PC-3 (cell line): Measurements from ENCODE around the gene SPRR2A. TPM values are rescaled to one million over a fixed set of nuclear protein-coding genes. Genes with fewer than 3 reads are reported as not detected.
"Not testable (repeated sequence)": the region's sequence is repeated elsewhere in the genome, so short reads cannot be mapped to it uniquely, and the experiment has no call there.

ENCODE experiments used
- ATAC-seq: fragments of 200-7000 bp; cut with Tn5 transposase; 2 replicates; pipeline ENCODE4 v1.9.1; 2020; ENCODE audit warnings: mild to moderate bottlenecking, moderate library complexity
- BruUV-seq: library from RNA; stranded (reverse); fragments of 400-500 nt; replicated peaks from 2 replicates; lab custom pipeline; 2021; lab: Mats Ljungman, UMichigan
- CTCF ChIA-PET: fragments of 300-600 bp; sonication (Branson Sonifier 250); formaldehyde crosslinking; loops from one replicate; lab custom pipeline; 2022; ENCODE audit warnings: antibody characterized with exemption; lab: Charles Lee
- POLR2A ChIA-PET: fragments of 300-600 bp; sonication (Branson Sonifier 250); formaldehyde crosslinking; loops from one replicate; lab custom pipeline; 2022; ENCODE audit warnings: antibody characterized with exemption; ENCODE audit not compliant: unreplicated experiment; lab: Charles Lee
- DNase-seq: peaks from one replicate; pipeline ENCODE4 v3.0.0-alpha.2; 2015
- H2AFZ ChIP-seq: fragments of 300-600 bp; sonication (generic); 2 replicates; pipeline ENCODE4 v1.6.0; 2016; ENCODE audit warnings: antibody characterized with exemption, low read length
- H3F3A ChIP-seq: fragments of 300-600 bp; sonication (generic); one replicate; pipeline ENCODE4 v1.6.0; 2017; ENCODE audit warnings: antibody characterized with exemption, low read length, control low read depth, mild to moderate bottlenecking; ENCODE audit not compliant: unreplicated experiment
- H3K27ac ChIP-seq: fragments of 300-600 bp; sonication (generic); 2 replicates; pipeline ENCODE4 v1.5.1; 2016; ENCODE audit warnings: mild to moderate bottlenecking, low read length
- H3K27me3 ChIP-seq: fragments of 300-600 bp; sonication (generic); 2 replicates; pipeline ENCODE4 v1.6.1; 2016; ENCODE audit warnings: low read length, mixed read lengths
- H3K36me3 ChIP-seq: fragments of 300-600 bp; sonication (generic); 2 replicates; pipeline ENCODE4 v1.6.1; 2016; ENCODE audit warnings: low read depth, mixed run types, low read length, mixed read lengths
- H3K4me1 ChIP-seq: fragments of 300-600 bp; sonication (generic); 2 replicates; pipeline ENCODE4 v1.5.1; 2016; ENCODE audit warnings: low read length; ENCODE audit not compliant: insufficient read depth
- H3K4me2 ChIP-seq: fragments of 300-600 bp; sonication (generic); 2 replicates; pipeline ENCODE4 v1.6.0; 2016; ENCODE audit warnings: low read length
- H3K4me3 ChIP-seq: fragments of 300-600 bp; sonication (generic); 2 replicates; pipeline ENCODE4 v1.5.1; 2016; ENCODE audit warnings: mild to moderate bottlenecking, low read length, mixed read lengths
- H3K79me2 ChIP-seq: fragments of 300-600 bp; sonication (generic); 2 replicates; pipeline ENCODE4 v1.6.1; 2017; ENCODE audit warnings: low read length, mixed read lengths
- H3K9ac ChIP-seq: fragments of 300-600 bp; sonication (generic); 2 replicates; pipeline ENCODE4 v1.6.0; 2016; ENCODE audit warnings: mild to moderate bottlenecking, low read length
- H3K9me2 ChIP-seq: fragments of 300-600 bp; sonication (generic); replicated peaks from 2 replicates; pipeline ENCODE4 v1.6.1; 2016; ENCODE audit warnings: mixed run types, low read length, mixed read lengths
- H3K9me3 ChIP-seq: fragments of 300-600 bp; sonication (generic); 2 replicates; pipeline ENCODE4 v1.6.1; 2016; ENCODE audit warnings: low read length, mixed read lengths
- H4K20me1 ChIP-seq: fragments of 300-600 bp; sonication (generic); 2 replicates; pipeline ENCODE4 v1.6.1; 2016; ENCODE audit warnings: low read length, mixed read lengths
- intact Hi-C: fragments of 100-400 bp; cut with micrococcal nuclease; formaldehyde crosslinking; loops from 2 replicates; pipeline ENCODE4 v1.9.0; 2023
- total RNA-seq: library from RNA; depleted of rRNA; stranded (reverse); fragments of >200 nt; gene quantifications from 2 replicates; pipeline ENCODE4 v1.2.3, GENCODE V29; 2014; rRNA removed

SPRR2A gene
- total RNA-seq, 1 experiment from 2014 or later: not detected

DNA sequence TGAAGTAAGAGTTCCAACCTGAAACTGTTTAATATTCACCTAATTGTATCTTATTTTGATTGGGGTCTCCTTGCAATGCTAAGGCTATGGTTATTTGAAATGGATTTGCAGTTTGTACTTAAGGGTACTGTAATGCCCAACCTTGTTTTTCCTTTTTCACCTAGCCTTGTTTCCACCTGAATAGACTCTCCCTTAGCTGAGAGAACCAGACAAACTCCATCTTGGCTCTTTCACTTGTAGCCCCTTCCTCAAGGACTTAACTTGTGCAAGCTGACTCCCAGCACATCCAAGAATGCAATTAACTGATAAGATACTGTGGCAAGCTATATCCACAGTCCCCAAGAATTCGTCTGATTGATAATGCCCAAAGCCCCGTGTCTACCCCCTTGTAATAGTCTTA lies 35.5 kb downstream of the SPRR2A start:
- intact Hi-C loops, H3K9ac ChIP-seq, H3K79me2 ChIP-seq, CTCF ChIA-PET, H3K36me3 ChIP-seq, H3F3A ChIP-seq, H3K4me1 ChIP-seq, H4K20me1 ChIP-seq, H3K27ac ChIP-seq, H2AFZ ChIP-seq, H3K9me2 ChIP-seq, H3K4me2 ChIP-seq, BruUV-seq, DNase-seq, H3K9me3 ChIP-seq, ATAC-seq, H3K4me3 ChIP-seq: not testable (repeated sequence)
- peaks cover 35% of the 10 kb centered on the region; the same call in 1 of the 2 replicates for H3K27me3 ChIP-seq
- POLR2A ChIA-PET: interaction anchor here (0.5 kb wide), 1 partner anchor 11 kb away, joined by 3 read pairs; no protein-coding TSS in a partner anchor

DNA sequence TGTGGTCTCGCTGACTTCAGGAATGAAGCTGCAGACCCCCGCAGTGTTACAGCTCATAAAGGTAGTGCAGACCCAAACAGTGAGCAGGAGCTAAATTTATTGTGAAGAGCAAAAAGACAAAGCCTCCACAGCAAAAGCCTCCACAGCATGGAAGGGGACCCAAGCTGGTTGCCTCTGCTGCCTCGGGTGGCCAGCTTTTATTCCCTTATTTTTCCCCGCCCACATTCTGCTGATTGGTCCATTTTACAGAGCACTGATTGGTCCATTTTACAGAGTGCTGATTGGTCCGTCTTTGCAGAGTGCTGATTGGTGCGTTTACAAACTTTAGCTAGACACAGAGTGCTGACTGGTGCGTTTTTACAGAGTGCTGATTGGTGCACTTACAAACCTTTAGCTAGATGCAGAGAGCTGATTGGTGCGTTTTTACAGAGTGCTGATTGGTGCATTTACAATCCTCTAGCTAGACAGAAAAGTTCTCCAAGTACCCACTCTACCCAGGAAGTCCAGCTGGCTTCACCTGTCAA lies 46.0 kb downstream of the SPRR2A start:
- H3K9me3 ChIP-seq, H3K4me2 ChIP-seq, H3K79me2 ChIP-seq, H3K9me2 ChIP-seq, H3K4me3 ChIP-seq, BruUV-seq, H3K36me3 ChIP-seq, POLR2A ChIA-PET, H4K20me1 ChIP-seq, CTCF ChIA-PET, ATAC-seq, H3K9ac ChIP-seq, H3F3A ChIP-seq, DNase-seq, H3K27ac ChIP-seq, H3K4me1 ChIP-seq, intact Hi-C loops, H2AFZ ChIP-seq: not testable (repeated sequence)
- peaks cover 22% of the 10 kb centered on the region; the same call in 1 of the 2 replicates for H3K27me3 ChIP-seq

Other genes starting within 250 kb of the SPRR2A start
- gene LCE1B, start 245.5 kb downstream of the SPRR2A start, total RNA-seq: not detected in 2 replicates
- gene LCE1A, start 230.0 kb downstream of the SPRR2A start, total RNA-seq: not detected in 2 replicates
- not detected in 2 replicates for gene LCE6A, start 214.7 kb downstream of the SPRR2A start, total RNA-seq
- not detected in 2 replicates for gene LCE7A, start 197.5 kb downstream of the SPRR2A start, total RNA-seq
- not detected in 2 replicates for gene SMCP, start 179.2 kb downstream of the SPRR2A start, total RNA-seq
- 0.55 and 1.0 TPM in 2 replicates for gene IVL, start 149.0 kb downstream of the SPRR2A start, total RNA-seq
- not detected in 2 replicates for gene SPRR5, start 110.3 kb downstream of the SPRR2A start, total RNA-seq
- not detected in 2 replicates for gene SPRR4, start 86.9 kb downstream of the SPRR2A start, total RNA-seq
- not detected in 2 replicates for gene SPRR1A, start 73.4 kb downstream of the SPRR2A start, total RNA-seq
- 0.51 TPM in 1 of 2 replicates, not detected in the other for gene SPRR3, start 55.8 kb downstream of the SPRR2A start, total RNA-seq
- not detected in 2 replicates for gene SPRR1B, start 26.3 kb downstream of the SPRR2A start, total RNA-seq
- gene SPRR2D, start 16.4 kb downstream of the SPRR2A start, total RNA-seq: not detected in 2 replicates
- gene SPRR2B, start 14.1 kb upstream of the SPRR2A start, total RNA-seq: not detected in 2 replicates
- gene SPRR2E, start 37.0 kb upstream of the SPRR2A start, total RNA-seq: not detected in 2 replicates
- gene SPRR2F, start 56.0 kb upstream of the SPRR2A start, total RNA-seq: not detected in 2 replicates
- gene SPRR2G, start 93.4 kb upstream of the SPRR2A start, total RNA-seq: not detected in 2 replicates
- gene LELP1, start 145.9 kb upstream of the SPRR2A start, total RNA-seq: not detected in 2 replicates
- not detected in 2 replicates for gene PRR9, start 160.1 kb upstream of the SPRR2A start, total RNA-seq
- not detected in 2 replicates for gene LORICRIN, start 202.2 kb upstream of the SPRR2A start, total RNA-seq